AG09319 (cell line): Measurements from ENCODE around the gene PHAF1.

Experiments used
- DNase-seq: peaks from one replicate; pipeline ENCODE4 v3.0.0-alpha.2; 2010; ENCODE audit warnings: low read depth; ENCODE audit errors: extremely low read depth
- CTCF ChIP-seq: IDR thresholded peaks from 2 replicates; pipeline ENCODE4 v1.5.1; 2011; ENCODE audit warnings: low read depth, mild to moderate bottlenecking, inconsistent platforms, low read length, moderate library complexity

PHAF1 gene

GRCh38 chr16:67091906-67092566 lies 17.7 kb upstream of the PHAF1 start:
- no peak for DNase-seq
- TF ChIP-seq CTCF = no peak

GRCh38 chr16:67093098-67093726 lies 16.5 kb upstream of the PHAF1 start:
- TF ChIP-seq CTCF = no peak
- DNase-seq = no peak

GRCh38 chr16:67098599-67098998 lies 11.1 kb upstream of the PHAF1 start:
- no peak for TF ChIP-seq CTCF
- DNase-seq = no peak

GRCh38 chr16:67100569-67101310 lies 9.0 kb upstream of the PHAF1 start:
- no peak for DNase-seq
- TF ChIP-seq CTCF = peak; percentile 33

GRCh38 chr16:67101311-67102082 lies 8.2 kb upstream of the PHAF1 start:
- TF ChIP-seq CTCF = no peak
- DNase-seq = no peak

GRCh38 chr16:67104061-67104460 lies 5.7 kb upstream of the PHAF1 start:
- no peak for DNase-seq
- TF ChIP-seq CTCF = peak; percentile 28
